Dedifferentiated amniotic fluid mesenchymal stem cell (primary cell): ENCODE results near the gene SLC44A1.
"Not testable (repeated sequence)": the region's sequence is repeated elsewhere in the genome, so short reads cannot be mapped to it uniquely, and the experiment has no call there.

Experiments used
- DNase-seq: peaks from one replicate; pipeline ENCODE4 v3.0.0-alpha.2; 2016; ENCODE audit errors: extremely low spot score

SLC44A1 gene

DNA sequence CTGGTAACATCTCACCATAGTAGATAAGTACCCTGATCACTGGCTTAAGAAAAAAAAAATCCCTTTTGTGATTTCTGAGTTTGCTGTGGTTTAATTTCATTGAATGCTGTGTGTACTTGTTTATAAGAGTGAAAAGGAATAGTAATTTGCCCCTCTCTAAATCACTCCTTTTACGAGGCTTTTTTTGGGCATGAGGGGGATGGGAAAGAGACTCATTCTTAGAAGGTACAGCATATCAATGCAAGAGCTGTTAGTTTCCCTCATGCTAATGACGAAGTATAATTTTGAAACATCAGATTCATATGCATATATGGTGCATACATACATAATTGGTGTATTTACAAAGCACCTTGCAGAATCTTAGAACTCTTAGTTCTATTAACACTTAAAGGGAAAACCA, 2.4 kb upstream of the SLC44A1 start:
- DNase-seq = no peak

DNA sequence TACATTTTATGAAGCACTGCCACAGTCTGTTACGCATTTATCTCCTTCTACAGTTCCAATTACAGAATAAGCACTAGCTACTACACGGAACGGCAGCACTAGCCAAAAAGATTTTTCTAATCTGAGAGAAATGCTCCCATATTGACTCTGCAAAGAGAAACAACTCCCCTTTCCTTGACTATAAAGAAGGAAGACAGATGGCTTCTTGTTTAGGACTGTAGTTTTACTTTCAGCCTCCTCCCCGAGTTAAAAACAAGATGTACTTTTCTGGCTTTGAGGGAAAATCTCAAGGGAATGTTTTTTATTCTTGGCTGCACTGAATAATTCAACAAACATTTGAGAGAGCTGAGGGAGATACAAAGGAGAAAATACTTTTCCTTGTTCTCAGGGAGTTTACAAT, 1.9 kb upstream of the SLC44A1 start:
- DNase-seq = no peak

DNA sequence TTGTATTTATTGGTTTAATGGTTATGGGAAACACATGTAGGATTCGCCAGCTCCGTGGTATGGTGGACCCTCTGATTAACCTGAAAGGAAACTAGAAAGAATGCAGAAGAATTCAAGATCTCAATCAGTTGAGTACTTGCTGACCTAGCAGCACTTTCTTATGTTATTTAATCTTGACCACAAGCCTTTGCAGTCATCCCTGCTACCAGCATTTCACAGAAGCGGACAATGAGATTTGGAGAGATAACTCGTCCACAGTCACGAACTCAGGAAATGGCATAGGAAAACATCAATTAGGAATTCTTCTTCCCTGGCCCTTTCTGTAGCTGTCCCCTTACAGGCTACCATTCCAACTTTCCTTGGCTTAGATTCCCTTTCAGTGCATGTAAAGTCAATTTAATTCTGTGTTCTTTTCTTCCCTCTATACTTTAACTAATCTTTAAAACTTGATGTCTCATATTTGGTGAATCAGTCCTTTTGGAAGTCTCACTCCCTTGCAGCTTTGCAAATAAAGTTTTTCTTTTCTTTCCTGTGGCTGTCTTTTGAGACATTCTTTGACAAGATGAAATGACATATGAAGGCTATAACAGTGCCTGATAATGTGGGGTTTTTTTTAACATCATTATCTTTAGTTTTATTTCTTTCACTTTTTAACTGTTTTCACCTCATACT, 1.3 kb upstream of the SLC44A1 start:
- peak; percentile 31 for DNase-seq

GRCh38 chr9:105244734-105245028, 230 bp downstream of the SLC44A1 start:
- DNase-seq = no peak

DNA sequence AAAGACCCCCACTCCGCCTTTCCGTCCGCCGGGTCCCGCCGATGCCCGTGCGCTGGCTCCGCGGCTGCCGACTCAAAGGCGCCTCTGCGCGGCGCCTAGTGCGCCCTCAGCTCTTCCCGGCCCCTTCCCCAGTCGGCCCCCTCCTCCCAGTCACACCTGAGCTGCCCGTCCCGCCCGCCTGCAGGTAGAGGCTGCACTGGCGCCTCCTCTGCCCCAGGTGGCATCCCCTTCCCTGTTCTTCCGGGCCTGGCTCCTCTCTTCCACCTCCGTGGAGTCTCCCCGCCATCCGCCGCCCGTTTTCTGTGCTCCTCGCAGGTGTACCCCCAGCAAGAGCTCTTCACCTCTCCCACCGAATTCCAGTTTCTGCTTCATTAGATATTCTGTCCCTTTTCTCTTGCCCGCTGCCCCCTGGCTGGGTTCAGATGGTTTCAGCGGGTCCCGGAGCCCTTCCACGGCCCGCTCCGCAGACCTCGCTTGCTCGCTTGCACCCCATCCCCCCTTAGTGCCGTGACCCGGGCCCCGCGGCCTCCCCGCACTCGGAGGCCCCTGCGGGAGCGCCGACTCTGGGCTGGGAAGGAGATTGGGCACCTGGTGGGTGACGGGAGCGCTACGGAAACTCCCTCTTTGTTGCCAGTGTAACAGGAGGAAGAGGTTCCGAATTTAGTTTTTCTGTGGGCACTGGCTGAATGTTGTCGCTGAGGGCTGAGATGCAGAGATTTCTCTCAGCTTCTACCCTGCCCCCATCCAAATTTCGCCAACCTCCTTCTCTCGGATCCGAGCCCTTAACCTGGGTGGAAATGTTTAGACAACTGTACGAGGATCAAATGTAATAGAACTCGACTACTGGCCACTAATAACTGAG, 809 bp downstream of the SLC44A1 start:
- peak; percentile 25 for DNase-seq

GRCh38 chr9:105245891-105246161, 1.4 kb downstream of the SLC44A1 start:
- DNase-seq = no peak

GRCh38 chr9:105246656-105247173, 2.3 kb downstream of the SLC44A1 start:
- no peak for DNase-seq

DNA sequence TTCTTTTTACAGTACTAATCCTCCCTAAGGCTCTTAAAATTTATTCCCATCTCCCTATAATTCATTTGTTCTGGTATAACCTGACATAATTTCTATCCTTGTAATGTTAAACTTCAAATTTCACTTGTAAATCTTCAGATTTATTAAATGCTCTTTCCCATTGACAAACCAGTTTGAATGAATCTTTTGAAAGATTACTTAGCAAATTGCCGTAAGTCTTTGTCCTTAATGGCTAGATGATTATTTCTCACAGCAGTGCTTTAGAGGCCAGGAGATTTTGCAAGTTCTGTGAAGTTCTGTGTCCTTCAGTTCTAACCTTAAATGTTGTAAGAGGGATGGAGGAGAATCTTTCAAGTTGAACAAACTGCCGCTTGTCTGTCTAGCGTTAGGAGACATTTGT, 4.2 kb downstream of the SLC44A1 start:
- DNase-seq = no peak

DNA sequence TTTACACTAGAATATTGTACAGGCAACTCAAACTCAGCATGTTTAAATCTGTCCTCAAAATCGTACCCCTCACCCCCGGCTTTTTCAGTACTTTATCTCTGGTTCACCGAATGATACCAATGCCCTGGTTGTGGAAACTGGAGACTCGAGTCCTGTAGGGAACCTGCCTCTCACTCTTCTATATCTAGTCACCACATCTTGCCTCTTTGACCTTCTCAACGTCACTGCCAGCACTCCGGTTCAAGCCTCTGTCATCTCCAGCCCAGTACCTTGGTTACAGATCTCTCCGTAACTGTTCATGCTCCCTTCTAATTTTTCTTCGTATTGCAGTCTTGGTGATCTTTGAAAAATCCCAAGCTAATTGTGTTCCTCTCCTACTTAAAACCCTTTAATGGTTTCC, 6.7 kb downstream of the SLC44A1 start:
- no peak for DNase-seq

DNA sequence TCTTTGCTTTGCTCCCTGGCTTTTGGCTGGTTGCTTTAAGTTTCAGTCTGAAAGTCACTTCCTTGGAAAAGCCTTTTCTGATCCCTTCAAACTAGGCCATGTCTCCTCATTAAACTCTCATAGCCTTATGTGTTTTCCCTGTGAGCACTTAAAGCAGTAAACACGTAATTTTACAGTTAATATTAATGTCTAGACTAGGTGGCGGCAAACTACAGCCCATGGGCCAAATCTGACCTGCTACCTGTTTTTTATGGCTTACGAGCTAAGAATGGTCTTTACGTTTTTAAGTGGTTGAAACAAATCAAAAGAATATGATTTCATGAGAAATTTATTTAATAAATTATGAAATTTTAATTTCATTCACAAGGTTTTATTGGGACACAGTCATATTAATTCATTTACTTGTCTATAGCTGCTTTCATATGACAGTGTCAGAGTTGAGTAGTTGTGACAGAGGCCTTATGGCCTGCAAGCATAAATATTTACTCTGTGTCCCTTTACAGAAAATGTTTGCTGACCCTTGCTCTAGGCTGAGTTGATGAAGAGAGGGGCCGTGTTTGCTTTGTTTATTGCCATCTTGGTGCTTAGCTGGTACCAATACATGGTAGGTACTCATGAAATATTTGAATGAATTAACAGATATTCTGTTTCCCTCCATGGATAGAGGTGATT, 7.4 kb downstream of the SLC44A1 start:
- no peak for DNase-seq

- DNase-seq = no peak
These were observed 7.9 kb downstream of the SLC44A1 start for GRCh38 chr9:105252405-105252756.

- DNase-seq = no peak
These were observed 9.8 kb downstream of the SLC44A1 start for GRCh38 chr9:105254226-105254625.

DNA sequence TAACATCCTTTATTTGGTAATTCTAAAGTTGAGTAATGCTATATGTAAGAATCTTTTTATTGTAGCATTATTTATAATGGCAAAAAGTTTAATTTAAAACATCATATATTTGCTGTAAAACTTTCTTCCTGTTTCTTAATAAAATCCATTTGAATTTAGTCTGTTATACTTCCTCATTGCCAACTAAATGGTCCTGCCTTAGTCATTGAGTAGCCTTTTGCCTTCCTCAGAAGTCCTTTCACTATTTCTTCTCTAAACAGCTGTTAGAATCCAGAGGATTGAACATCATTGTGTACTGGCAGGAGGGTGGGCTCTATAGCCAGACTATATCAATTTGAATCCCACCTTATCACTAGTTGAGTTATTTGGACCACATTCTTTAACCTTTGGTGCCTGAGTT, 11.0 kb downstream of the SLC44A1 start:
- DNase-seq = no peak

DNA sequence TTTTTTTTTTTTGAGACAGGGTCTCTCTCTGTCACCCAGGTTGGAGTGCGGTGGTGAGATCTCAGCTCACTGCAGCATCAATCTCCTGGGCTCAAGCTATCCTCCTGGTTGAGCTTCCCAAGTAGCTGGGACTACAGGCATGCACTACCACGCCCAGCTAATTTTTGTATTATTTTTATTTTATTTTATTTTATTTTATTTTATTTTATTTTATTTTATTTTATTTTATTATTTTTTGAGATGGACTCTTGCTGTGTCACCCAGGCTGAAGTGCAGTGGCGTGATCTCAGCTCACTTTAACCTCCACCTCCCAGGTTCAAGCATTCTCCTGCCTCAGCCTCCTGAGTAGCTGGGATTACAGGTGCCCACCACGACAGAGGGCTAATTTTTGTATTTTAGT, 12.1 kb downstream of the SLC44A1 start:
- not testable (repeated sequence) for DNase-seq

GRCh38 chr9:105257809-105258208, 13.4 kb downstream of the SLC44A1 start:
- no peak for DNase-seq

DNA sequence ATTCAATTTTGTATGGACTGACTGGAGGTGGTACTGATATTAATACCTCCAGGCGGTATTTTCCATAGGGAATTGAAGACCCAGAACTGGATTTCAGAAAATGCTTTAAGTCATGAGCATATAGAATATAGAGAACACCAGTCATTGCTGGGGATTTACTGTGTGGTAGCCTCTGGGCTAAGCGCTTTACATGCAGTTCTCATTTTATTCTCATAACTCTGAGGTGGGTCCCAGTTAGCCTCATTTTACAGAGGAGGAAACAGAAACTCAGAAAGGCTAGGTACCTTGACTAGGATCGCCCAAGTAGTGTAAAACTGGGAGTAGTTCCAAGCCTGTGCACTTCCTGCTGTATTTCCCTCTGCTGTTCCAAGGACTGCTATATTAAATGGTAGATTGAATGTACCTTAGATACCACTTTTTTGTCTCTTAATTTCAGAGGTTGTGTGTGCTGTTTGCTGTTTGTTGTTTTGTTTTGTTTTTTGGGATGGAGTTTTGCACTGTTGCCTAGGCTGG, 13.8 kb downstream of the SLC44A1 start:
- no peak for DNase-seq

DNA sequence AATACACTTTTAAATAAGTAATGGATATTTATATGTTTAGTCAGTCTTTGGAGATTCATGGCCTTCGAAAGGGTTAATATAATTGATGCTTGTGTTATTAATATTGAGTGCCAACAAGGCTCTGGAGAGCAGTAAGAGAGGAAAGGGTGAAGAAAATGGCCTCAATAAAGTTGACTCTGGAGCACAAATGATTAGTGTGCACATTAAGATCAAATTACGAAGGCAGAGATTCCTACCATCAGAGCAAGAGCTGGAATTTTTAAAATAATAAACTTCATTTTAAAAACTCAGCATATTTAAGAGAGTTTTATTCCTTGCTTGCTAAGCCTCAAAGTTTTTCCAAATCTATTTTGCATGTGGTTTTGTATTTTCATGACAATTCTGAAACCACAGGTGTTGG, 14.8 kb downstream of the SLC44A1 start:
- no peak for DNase-seq

DNA sequence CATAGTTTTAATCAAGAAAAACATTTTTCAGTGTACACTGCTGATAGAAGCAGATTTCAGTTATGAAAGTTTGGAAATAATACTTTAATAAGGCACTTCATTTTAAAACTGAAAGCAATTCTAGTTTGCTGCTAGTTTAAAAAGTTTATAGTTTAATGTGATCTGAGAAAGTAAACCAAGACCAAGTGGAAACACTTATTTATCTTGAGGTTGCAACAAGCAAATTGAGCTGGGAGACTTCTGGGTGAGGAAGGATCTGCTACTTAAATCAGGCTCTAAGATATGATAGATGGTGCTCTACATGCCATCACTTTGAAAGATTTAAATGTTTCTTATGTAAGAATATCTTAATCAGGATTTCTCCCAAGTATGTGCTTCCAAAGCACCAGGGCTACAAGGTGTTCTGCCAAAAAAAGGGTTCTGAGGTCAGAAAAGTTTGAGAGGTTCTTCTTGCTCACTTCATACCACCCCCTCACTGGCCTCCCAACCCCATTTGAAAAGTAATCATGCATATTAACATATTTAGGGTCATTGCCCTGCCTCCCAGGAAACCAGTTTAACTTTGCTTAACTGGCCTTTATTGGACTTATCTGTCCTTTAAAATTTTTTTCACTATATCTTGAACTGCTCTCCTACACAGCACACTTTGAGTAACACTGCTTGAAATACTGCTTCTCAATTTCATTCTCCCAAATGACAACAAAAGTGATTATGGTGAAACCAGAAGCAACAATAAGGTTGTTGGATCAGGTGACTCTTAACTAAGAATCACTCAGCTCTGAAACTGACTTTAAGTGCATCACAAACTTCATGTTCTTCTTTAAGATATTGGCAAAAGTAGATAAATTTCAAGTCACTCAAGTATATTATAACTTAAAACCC, 15.5 kb downstream of the SLC44A1 start:
- DNase-seq = no peak

DNA sequence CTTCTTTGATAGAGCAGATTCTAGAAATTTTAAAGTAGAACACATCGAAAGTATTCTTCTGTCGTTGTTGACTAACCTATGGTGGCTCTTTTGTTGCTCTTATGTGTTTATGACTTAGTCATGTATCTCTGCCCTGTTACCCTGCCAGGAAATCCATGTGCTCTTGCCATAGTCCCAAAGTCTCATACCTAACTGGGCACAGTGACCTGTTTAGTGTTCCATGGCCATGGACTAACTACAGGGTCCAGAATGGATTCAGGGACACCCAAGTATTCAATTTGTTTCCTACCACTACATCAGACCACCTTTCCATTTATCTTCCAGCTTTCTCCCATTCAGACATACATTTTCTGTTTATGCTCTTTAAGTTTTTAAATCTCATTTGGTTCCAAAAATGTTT, 18.0 kb downstream of the SLC44A1 start:
- no peak for DNase-seq

GRCh38 chr9:105264380-105264779, 19.9 kb downstream of the SLC44A1 start:
- DNase-seq = no peak

GRCh38 chr9:105268254-105268653, 23.8 kb downstream of the SLC44A1 start:
- not testable (repeated sequence) for DNase-seq

DNA sequence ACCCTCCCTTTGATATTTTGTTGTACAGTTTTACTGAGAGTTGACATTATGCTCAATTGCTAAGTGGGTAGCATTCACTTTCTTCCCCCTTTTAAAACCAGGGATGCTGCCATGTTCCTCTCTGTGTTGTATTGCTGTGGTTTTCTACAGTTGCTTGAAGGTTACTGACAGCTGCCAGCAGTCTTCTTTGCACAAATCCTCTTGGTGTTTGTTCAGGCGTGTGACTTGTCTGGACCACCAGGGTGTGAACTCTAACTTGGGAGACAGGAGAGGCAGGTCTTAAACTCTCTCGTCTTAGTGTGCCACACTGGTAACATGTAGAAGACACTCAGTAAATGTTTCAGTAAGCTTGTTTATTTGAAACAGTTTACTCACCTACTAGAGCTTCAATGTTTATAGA, 25.1 kb downstream of the SLC44A1 start:
- DNase-seq = no peak
